Amygdala (tissue), 56 donors: Measurements from ENCODE around the gene SPCS3.
A peak's percentile ranks its signal among the peaks of the same experiment; 100 is the strongest.
"Not testable (repeated sequence)": the region's sequence is repeated elsewhere in the genome, so short reads cannot be mapped to it uniquely, and the experiment has no call there.

ENCODE experiments used
- DNase-seq, 56 donors: peaks; one replicate each; lab custom pipeline; 2025; lab: John Stamatoyannopoulos, UW

SPCS3 gene

DNA sequence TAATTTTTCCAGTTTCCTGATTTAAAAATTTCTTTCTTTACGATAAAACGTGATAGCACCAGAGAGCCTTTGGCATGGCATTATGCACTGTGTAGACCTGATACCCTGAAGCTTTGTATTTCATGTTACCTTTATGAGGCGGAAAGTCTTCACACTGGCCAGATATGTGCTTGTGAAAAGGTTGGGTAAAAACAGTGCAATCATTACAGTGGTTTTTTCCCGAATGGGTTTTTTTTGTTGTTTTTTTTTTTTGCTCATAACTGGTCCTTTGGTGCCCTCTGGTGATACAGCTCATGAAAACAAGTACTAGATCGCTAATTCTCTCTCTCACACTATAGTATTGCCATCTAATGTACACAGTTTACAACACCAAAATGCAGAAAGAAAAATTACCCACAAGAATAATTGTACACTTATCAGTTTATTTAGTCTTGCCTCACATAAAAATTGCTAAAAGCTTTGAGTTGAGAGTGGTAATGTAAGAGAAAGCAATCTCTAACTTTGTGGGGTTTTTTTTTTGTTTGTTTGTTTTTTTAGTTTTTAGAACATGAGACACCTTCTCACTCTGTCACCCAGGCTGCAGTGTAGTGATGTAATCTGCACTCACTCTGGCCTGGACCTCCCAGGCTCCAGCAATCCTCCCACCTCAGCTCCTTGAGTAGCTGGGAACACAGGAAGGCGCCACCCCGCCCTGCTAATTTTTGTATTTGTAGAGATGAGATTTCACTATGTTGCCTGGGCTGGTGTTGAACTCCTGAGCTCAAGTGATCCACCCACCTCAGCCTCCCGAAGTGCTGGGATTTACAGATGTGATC lies 21.3 kb downstream of the SPCS3 start:
- peak in 2 of 56 donors; percentile 1 to 8 for DNase-seq

DNA sequence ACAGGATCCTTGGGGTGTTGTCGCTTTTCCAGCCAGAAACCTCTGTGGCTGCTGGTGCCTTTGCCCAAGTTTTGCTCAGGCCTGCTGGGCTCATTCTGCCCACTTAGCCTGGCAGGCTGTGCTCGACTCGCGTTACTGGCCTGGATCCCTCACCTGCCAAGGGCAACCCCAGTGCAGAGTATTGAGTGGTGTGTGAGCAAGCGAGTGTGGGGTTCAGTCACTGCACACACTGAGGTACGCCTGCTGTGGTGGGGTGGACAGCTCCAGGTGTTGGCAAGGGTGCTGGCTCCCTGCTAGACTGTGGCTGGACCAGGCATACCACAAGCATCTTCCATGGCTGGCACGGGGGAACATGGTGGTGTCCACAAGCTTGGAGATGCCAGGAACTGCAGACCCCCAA lies 22.6 kb downstream of the SPCS3 start:
- no peak for DNase-seq

- DNase-seq = no peak
These were observed 23.5 kb downstream of the SPCS3 start for GRCh38 chr4:176343286-176343685.

DNA sequence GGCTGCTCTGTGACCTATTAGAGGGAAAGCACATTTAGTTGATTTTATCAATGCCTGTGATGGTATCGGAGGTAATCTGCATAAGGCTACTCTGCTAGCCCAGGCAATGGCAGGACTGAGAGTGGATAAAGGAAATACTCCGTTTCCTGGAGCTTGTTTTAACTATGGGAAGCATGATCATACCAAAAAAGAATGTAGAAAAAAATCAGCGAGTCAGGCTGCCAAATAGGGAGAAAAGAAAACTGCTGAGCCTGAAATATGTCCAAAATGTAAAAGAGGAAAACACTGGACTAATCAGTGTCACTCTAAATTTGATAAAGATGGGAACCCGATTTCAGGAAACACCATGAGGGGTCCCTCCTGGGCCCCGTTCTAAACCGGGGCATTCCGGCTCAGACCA lies 25.6 kb downstream of the SPCS3 start:
- not testable (repeated sequence) for DNase-seq

DNA sequence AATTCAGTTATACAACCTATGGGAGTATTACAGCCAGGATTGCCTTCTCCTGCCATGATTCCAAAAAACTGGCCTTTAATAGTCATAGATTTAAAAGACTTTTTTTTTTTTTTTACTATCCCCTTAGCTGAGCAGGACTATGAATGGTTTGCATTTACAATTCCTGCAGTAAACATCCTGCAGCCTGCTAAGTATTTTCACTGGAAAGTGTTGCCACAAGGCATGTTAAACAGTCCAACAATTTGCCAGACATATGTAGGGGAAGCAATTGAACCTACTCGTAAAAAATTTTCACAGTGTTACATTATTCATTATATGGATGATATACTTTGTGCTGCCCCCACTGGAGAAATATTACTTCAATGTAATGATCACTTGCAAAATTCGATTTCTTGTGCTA lies 27.1 kb downstream of the SPCS3 start:
- DNase-seq = not testable (repeated sequence)

GRCh38 chr4:176350671-176351070 lies 30.9 kb downstream of the SPCS3 start:
- DNase-seq = peak in 8 of 56 donors; percentile 6 to 24 (median 18)

- DNase-seq = no peak
These were observed 35.1 kb downstream of the SPCS3 start for GRCh38 chr4:176354884-176355283.

DNA sequence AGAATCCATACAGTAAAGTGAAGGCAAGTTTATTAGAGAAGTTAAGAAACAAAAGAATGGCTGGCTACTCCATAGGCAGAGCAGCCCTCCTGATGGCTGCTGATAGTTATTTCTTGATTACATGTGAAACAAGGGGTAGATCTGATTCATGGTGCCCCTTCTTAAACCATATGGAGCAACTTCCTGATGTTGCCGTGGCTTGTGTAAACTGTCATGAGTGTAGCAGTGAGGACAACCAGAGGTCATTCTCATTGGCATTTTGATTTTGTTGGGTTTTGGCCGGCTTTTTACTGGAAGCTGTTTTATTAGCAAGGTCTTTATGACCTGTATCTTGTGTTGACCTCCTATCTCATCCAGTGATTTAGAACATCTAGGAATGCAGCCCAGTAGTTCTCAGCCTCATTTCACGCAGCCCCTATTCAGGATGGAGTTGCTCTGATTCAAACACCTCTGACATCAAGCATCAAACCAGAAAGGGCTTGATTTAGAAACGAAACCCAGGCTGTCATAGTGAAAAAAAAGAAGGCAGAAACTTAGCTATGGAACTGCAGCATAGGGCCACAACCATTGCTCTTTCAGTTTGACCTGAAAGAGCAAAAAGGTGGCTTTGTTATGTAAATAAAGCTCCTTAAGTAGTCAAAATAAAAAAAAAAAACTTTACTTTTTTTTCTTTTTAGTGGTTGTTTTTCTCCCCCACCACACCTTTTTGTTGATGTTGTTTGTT lies 37.8 kb downstream of the SPCS3 start:
- no peak for DNase-seq

DNA sequence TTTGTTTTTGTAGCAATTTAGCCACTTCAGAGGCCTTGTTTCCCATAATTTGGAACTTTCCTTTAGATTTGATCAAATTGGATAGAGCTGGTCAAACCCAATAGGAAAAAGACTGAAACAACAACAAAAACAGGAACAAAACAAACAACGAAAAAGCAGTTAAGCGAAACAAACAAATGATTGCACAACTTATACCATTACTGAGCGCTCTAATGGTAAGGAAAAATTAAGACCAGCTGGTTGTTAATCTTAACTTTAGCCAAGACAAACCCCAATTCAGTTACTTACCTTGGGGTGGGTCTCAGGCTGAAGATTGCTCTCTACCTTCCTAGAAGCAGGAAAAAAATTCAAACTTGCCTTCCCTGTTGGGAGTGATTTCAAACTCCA lies 38.3 kb downstream of the SPCS3 start:
- no peak for DNase-seq

GRCh38 chr4:176359590-176359989 lies 39.8 kb downstream of the SPCS3 start:
- DNase-seq = no peak

GRCh38 chr4:176360446-176360845 lies 40.7 kb downstream of the SPCS3 start:
- no peak for DNase-seq

DNA sequence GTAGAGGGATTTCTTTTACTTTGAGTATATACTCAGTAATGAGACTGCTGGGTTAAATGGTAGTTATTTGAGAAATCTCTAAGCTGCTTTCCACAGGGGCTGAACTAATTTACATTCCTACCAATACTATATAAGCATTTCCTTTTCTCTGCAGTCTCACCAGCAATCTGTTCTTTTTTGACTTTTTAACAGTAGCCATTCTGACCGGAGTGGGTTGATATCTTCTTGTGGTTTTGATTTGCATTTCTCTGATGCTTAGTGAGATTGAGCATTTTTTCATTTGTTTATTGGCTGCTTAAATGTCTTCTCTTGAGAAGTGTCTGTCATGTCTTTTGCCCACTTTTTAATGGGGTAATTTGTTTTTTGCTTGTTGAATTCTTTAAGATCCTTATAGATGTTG lies 43.3 kb downstream of the SPCS3 start:
- no peak for DNase-seq

DNA sequence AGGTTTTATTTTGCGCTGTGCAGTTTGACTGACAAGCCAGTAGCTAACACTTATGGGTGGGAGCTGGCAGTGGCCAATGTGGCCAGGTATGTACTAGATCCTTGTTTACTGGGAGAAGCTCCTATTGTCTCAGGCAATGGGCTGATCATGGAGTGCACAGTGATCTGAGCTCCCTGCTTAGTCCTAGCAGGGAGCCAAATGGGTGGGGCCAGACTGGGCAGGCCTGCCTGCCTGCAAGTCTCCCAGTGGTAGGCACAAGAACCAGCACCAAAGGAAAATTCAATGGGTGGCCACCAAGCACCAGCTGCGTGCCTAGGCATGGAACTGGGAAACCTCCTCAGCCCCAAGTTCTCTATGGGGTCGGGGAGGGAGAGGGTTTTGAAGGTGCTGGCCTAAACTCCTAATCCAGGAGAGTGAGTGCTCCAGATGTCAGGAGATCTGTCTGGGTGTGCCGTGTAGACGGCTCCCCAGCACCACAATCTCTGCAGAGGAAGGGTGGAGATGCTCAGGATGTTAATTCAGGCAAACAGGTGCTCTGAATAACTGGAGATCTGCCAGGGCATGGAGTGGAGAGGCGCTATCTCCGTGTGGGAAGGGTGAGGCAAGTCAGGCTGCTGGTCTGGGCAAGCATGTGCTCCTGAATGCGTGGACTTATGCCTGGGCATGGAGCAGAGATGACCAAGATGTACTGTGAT lies 48.2 kb downstream of the SPCS3 start:
- DNase-seq = no peak

DNA sequence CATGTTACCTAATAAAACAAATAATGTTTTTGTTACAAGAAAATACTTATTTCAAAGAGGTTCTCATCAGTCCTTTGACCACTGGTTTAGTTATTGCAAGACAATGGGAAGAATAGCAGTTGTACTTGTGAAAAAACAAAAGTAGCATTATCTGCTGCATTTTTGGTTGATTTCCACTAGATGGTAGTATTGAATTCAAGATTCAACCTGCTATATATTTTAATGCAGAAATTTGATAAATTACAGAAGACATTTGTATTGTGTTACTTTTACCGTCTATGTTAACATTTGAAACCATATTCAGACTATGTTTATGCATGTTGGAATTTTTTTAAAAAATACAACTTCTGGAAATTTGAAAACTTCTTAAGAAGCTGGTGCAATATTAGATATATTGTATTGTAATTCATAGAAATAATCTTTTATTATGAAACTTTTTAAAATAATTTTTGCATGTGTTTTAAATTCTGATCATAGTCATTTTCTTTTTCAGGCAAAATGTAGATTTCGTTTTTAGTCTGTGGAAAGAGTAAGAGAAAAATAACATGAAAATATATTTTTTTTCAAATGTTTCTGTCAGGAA lies 56.4 kb downstream of the SPCS3 start:
- DNase-seq = peak in 1 of 56 donors; percentile 15

DNA sequence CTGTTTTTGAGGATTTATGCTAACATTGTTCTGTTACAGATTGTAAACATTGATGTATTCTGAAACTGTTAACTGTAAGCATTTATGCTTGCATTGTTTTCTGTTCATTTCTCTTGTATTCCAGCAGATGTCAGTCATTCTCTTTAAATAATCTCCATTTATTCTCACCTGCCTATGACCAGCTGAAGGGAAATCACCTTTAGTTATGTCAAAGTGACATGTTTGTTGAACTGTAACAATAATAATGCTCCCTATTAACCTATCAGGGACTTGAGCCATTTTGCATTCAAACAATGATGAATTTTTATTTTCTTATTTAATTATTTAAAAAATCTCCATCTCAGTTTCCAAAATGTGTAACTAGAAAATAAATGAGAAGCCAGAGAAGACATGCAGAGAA lies 58.0 kb downstream of the SPCS3 start:
- no peak for DNase-seq

DNA sequence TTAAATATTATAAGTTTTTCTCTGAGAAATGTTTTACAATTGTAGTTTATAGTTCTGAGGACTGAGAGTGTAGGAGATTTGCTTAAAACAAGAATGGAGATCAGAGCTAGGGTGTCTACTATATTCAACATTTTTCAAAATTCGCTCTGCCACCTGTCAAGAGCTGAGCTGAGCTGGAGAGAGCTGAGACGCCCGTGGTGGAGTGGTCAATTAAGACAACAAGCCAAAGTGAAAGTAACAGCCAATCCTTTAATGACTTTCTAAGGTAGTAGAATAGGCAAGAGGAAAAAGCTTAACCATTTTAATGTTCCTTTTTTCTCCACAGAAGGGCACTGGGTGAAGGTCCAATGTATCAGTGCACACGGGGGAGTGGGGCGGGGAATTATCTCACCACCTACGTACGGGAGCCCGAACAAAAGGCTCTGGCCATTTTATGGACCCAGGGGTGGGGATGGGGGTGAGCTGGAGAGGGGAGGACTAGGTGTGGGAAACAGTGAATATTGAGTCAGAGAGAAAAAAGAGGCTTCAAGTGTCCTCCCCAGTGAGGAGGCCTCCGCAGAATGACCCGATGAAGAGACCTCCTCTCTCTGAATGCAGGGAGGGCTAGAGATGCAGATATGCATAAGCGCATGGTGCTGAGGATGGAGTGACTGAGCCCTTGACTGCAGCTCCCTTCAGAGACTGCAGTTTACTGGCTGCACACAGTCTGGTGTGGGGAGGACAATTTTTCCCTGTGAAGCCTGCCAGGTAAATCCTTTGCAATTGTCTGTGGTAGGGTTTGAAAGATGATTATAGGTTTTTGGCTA lies 60.8 kb downstream of the SPCS3 start:
- DNase-seq = peak in 2 of 56 donors; percentile 1
